ENCODE data around the gene PDXDC1.
A peak's percentile ranks its signal among the peaks of the same experiment; 100 is the strongest.
"Not testable (repeated sequence)": the region's sequence is repeated elsewhere in the genome, so short reads cannot be mapped to it uniquely, and the experiment has no call there.

The PDXDC1 gene

DNA sequence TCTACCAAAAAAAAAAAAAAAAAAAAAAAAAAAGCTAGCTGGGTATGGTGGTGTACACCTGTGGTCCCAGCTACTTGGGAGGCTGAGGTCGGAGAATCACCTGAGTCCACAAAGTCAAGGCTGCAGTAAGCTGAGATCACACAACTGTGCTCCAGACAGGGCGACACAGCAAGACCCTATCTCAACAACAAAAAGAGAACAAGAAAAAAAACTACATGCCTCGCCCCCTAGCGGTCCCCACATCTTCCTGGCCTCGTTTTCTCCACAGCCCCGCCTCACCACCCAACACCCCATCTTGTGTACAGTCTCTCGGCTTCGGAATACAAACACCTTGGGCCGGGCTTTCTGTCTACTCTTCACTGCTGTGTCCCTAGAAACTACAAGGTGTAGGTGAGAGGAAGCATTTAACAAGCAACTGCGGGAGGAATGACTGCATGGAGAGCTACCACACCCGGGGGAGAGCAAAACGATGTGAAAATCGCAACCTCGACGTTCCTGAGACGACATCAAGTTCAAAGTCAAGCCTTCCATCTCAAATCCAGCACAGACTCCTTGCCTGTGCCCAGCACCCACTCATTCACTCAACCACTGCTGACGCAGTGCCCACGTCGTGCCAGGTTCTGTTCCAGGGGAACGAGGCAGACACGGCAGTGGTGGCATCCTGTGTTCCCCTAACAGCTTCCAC, 72.0 kb downstream of the PDXDC1 start:
- TF ChIP-seq, protein P1, sequence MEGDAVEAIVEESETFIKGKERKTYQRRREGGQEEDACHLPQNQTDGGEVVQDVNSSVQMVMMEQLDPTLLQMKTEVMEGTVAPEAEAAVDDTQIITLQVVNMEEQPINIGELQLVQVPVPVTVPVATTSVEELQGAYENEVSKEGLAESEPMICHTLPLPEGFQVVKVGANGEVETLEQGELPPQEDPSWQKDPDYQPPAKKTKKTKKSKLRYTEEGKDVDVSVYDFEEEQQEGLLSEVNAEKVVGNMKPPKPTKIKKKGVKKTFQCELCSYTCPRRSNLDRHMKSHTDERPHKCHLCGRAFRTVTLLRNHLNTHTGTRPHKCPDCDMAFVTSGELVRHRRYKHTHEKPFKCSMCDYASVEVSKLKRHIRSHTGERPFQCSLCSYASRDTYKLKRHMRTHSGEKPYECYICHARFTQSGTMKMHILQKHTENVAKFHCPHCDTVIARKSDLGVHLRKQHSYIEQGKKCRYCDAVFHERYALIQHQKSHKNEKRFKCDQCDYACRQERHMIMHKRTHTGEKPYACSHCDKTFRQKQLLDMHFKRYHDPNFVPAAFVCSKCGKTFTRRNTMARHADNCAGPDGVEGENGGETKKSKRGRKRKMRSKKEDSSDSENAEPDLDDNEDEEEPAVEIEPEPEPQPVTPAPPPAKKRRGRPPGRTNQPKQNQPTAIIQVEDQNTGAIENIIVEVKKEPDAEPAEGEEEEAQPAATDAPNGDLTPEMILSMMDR (IDR thresholded peaks at IDR 0.05): no peak
- Histone ChIP-seq H3K27ac (no peak overlapping the region), H3K4me3 (no peak overlapping the region)
- peak; percentile 40 for DNase-seq (ENCODE audit: low spot score)

DNA sequence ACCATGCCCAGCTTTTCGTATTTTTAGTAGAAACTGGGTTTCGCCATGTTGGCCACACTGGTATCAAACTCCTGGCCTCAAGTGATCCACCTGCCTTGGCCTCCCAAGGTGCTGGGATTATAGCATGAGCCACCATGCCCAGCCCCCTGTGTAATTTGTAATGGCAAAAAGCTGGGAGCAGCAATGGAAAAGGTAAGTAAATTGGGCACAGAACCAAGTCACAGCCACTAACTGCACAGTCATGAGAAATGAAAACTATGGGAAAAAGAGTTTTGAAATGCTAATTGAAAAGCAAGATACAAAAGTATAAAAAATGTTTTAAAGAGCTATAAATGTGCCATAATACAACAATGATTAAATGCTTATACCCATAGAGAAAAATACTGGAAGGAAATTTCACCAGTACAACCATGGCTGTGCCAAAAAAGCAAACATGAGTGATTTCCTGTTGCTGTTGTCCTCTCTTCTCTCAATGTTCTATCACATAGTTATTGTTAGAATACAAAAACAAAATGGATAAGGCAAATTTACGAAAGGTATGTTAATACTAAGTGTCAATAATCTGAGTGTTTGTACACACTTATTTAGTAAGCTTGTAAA, 74.9 kb downstream of the PDXDC1 start:
- Histone ChIP-seq H3K4me3 (no peak overlapping the region), H3K27ac (no peak overlapping the region)
- no peak for DNase-seq (ENCODE audit: low spot score)
- TF ChIP-seq, protein P1 (IDR thresholded peaks at IDR 0.05): no peak

DNA sequence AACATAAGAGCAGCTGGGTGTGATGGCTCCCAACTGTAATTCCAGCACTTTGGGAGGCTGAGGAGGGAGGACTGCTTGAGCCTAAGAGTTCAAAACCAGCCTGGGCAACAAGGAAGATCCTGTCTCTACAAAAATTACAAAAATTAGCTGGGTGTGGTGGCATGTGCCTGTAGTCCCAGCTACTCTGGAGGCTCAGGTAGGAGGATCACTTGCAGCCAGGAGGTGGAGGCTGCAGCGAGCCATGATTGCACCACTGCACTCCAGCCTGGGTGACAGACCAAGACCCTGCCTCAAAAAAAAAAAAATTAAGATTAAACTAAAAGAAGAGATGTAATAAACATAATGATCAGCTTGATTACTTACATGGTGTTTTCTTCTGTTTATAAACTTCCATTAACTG, 75.6 kb downstream of the PDXDC1 start:
- not testable (repeated sequence) for H3K4me3 ChIP-seq, H3K27ac ChIP-seq
- DNase-seq (ENCODE audit: low spot score): peak; percentile 21

DNA sequence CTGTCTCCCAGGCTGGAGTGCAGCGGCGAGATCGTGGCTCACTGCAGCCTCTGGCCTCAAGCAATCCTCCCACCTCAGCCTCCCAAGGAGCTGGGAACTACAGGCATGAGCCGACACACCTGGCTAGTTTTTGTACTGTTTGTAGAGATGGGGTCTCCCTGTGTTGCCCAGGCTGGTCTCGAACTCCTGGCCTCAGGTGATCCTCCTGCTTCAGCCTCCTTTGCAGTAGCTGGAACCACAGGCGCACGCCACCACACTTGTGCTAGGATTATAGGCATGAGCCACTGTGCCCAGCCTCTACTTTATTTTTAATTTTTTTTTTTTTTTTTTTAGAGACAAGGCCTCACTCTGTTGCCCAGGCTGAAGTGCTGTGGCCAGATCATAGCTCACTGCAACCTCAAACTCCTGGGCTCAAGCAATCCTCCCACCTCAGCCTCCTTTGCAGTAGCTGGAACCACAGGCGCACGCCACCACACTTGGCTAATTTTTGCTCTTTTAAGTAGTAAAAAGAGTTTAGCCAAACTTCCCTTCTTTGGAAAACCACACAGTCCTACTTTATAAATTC, 76.6 kb downstream of the PDXDC1 start:
- TF ChIP-seq, protein P1 (IDR thresholded peaks at IDR 0.05): no peak
- peak; percentile 19 for DNase-seq (ENCODE audit: low spot score)
- Histone ChIP-seq H3K27ac (no peak overlapping the region), H3K4me3 (no peak overlapping the region)

DNA sequence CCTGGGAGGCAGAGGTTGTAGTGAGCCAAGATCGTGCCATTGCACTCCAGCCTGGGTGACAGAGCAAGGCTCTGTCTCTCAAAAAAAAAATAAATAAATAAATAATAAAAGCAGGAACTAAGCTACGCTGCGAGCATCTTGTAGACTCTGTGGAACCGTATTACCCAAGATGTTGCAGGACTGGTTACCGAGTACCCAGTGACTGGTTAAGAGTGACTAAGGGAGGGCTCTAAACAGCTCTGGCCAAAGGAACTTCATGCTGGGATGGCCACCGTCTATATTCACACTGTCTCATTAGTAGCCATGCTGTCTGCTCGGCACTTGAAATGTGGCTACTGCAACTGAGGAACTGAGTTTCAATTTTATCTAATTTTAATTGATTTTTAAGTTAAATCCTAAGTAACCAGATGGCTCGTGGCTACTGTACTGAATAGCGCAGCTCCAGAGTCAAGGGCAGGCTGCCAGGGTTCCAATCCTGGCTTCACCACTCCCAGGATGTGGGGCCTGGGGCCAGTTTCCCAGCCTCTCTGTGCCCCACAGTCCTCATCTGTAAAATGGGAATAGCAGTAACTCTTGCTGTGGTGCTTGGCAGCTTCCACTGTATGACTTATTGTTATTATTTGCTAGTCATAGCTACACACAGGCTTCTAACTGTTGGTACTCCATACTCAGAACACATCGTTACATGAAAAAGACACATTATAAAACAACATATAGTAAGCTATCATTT, 78.1 kb downstream of the PDXDC1 start:
- TF ChIP-seq, protein P1 (IDR thresholded peaks at IDR 0.05): no peak
- no peak overlapping the region for H3K27ac ChIP-seq
- no peak for DNase-seq (ENCODE audit: low spot score)
- H3K4me3 ChIP-seq: no peak overlapping the region

DNA sequence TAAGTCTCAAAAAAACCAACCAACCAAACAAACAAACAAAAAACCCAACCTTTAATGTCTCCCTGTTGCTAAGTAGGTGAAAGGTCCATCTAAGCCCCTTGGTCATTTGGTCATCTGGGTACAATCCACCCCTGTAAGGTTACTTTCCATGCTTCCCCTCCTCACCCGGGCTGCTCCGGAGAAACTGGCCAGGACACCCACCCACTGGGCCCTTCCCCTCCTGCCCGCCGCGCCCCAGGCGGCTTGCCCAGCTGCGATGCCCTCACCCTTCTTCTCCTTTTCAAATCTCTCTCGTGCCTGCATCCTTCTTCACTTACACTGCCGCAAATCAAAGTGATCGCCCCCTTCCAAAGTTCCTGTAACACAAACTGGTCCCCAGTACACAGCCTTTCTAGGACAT, 79.1 kb downstream of the PDXDC1 start:
- DNase-seq (ENCODE audit: low spot score): no peak
- H3K27ac ChIP-seq: peak overlapping the region in 1 of 2 donors; percentile 91
- no peak overlapping the region for H3K4me3 ChIP-seq
- TF ChIP-seq, protein P1 (IDR thresholded peaks at IDR 0.05): no peak

DNA sequence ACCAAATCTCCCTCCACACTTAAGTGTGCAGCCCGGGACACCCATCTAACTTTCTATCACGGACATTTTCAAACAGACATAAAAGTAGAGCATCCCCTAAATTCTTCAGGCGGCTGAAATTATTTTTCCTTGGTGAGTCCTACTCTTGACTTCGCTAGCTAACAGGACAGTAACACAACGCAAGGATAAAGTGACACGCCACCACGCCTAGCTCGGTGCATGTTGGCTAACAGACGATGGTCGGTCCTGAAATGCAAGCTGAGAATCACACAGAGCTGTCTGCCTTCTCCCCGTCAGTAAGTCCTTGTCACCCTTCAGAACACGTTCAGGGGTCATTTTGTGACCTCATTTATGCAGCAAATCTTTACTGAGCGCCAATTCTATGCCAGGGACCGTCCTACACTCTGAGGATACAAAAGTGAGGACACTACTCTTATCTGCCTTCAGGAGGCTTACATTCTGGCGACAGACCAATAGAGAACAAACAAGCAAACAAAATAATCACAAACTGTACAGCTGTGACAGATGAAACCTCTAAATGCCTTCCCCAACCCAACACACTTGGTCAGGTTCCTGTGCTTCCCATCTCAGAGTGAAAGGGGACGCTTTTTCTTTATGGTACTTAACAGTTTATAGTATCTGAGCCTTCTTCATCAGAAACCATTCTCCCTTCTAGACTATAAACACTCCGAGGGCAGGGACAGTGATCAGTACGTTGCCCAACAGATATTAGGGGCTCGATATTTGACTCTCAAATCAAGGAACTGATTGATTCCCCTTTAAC, 79.7 kb downstream of the PDXDC1 start:
- peak overlapping the region; percentile 91 for H3K4me3 ChIP-seq
- peak overlapping the region in 1 of 2 donors; percentile 91 for H3K27ac ChIP-seq
- TF ChIP-seq, protein P1 (IDR thresholded peaks at IDR 0.05): no peak

More for the DNA sequence above, 79.7 kb downstream of the PDXDC1 start:
- no peak for DNase-seq (ENCODE audit: low spot score)

All from coronary artery (tissue), 2 donors.